GM19455 (cell line): ENCODE data around the gene CREB5.

Source experiments
- ATAC-seq: cut with Tn5 transposase; IDR thresholded peaks from one replicate; pipeline ENCODE4 v1.9.1; 2021; ENCODE audit not compliant: unreplicated experiment

CREB5 gene

DNA sequence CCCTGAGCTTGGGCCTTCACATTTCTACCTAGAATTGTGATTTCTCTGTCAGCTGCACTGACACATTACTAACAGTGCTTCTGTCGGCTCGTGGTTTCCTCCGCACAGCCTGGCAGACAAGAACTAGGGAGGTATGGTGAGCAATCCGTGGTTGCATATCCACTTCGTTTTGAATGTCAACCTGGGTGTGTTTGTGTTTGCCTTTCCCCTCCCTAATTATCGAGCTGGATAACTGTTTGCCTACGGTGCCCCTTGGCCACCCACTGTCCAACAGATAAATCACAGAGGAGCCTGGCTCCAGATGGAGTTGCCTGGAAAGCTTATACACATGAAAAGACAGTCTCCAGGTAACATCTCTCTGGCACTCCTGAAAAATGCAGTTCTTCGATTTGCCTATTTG lies 317.0 kb downstream of the CREB5 start:
- no peak for ATAC-seq

DNA sequence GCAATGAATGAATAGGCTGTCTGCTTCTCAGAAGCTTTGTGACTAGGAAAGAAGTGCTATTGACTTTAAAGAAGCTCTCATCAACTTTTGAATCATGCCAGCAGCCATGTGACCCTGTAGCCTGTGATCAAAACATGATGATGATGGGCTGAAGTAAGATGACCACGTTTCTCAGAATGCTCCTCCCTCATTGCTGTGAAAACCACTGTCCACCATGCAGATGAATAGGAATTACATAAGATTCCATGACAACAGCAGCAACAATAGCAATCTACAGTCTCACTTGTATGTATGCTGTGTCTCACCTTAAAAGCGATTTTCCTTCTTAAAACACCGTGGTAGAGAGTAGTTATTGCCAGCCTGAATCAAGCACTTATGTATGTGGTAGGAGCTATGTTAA lies 317.4 kb downstream of the CREB5 start:
- ATAC-seq, result no peak

DNA sequence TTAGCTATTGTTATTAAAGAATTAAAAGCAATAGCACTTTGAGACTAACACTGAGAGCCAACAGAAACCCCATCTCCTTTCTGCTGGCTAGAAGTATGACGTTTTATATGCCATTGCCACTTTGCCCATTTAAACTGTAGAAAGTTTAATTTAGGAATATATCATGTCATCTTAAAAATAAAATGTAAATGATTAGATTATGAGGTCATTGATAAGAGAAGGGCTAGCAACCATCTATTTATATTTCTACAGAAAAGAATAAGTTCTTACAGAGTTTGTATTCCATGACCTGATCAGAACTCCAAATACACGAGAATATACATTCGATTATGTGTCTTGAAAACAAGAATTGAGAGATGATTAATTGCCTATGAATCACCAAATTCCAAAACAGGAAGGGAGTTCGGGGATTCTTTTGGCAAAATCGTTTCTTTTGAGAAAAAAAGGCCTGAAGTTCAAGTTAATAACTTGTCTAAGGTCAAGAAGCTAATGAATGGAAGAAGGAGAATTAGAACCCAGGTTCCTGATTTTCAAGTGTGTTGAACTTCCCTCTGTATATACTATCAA lies 318.9 kb downstream of the CREB5 start:
- no peak for ATAC-seq

DNA sequence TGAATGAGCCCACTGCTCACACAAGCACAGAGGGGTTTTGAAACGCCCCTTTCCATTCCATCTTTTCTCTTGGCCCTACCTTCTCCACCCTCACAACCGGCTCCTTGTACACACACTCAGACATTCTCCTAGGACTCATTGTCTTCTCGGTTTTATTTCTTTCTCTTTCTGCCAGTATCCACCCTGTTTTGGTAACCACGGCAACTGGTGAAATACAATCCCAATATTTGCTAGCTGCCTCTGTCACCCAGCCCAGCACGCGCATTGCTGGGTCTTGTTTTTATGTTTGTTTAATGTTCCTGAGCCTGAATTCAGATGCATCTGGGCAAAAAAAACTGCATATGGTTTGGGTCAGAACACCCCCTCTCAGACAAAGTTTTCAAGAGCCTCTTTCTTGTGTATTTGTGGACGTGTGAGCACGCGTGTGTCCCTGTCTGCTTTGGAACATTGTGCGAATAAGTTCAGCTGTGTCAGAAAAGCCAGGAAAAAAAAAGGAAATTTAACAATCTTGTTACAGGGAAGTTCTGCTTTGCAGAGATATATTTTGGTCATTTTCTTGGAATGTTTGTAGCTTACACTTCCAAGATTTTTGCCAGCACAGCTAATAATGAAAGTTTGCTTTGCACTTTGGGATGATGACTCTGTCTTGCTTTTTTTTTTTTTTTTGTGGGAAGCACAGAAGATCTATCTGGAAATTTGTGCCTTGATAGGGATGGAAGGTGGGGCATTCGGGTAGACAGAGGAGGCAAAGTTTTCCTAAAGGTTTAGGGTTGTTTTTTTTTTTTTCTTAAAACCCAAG lies 320.0 kb downstream of the CREB5 start:
- ATAC-seq, result no peak

DNA sequence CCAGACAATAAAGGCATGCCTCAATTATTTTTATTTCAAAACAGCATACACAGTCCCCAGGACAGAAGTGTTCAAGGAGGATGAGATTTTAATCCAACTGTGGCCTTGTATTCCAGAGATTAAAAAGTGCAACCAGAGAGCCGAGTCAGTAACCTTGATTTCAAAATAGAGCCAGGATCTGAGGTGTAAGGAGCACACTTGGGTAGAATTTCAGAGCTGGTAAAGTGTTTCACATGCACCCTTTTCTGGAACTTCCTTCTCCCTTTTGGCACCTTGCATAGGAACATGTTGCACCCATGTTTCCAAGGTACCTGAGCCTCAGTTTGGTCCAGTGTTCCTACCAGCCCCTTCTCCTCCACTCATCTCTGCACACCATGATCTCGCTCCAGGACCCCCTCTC lies 320.7 kb downstream of the CREB5 start:
- no peak for ATAC-seq

DNA sequence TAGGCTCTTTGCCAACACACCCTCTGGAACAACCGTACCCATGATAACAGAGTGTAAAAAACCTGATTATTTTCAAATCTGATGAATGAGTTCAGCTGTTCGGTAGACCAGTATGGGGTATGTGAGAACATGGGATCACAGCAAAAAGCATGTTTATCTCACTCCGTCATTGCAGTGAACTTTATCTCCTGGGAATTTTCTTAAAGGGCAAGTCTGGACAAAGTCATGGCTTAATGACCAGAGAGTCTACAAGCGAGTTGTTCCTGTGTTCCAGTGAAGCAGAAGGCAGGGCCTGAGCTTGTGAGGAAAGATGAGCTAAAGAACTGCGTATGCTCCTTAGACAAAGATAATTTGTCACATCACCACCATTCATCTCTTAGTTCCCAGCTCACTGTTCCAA lies 326.1 kb downstream of the CREB5 start:
- no peak for ATAC-seq

DNA sequence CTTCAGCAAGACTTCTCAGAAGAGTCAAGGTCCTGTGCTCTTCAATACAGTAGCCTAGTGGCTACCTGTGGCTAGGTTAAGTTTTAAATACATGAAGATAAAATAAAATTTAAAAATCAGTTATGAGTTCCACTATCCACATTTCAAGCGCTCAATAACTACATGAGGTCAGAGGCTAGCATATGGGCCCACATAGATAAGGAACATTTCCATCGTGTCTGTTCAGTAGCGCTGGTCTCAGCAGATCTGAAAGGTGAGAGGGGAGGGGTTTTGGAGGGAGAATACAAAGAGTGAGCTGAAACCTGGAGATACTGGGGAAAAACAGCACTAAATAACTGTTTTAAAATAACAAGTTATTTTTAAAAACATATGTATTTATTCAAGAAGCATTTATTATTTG lies 326.8 kb downstream of the CREB5 start:
- ATAC-seq, result no peak

DNA sequence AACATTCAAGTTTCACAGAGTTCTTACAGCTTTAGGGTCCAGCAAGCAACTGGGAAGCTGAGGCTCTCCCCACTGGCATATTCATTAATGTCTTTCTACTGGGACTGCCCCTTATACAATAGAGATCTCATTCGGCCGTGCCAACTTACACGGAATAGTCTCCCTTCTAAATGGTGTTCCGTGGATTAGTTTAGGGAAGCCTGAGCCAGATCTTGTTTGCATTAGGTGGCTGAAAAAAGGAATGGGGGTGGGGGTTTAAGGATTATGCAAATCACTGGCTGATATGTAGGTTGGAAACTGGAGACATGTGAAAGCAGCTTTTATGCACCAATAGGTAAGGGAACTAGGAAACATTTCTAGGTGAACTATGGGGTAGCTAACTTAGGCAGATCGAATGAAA lies 327.5 kb downstream of the CREB5 start:
- ATAC-seq, result no peak

DNA sequence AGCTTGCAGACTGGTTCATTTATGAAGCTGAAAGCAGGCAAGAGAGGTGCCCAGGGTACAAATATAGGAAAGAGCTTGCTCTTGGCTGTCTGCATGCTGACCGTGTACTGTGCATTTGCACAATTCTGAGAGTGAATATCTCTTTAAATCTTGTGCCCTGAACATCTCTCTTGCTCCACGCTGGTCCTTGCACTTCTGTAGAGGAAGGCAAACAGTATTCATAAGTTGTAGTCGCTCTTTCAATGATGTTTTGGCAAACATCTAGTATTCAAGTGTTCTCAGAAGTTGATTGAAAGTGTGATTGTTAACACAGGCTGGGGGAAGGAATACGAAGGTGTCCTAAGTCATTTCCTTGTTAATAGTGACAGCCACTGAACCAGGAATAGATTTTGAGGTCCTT lies 332.6 kb downstream of the CREB5 start:
- ATAC-seq, result no peak

DNA sequence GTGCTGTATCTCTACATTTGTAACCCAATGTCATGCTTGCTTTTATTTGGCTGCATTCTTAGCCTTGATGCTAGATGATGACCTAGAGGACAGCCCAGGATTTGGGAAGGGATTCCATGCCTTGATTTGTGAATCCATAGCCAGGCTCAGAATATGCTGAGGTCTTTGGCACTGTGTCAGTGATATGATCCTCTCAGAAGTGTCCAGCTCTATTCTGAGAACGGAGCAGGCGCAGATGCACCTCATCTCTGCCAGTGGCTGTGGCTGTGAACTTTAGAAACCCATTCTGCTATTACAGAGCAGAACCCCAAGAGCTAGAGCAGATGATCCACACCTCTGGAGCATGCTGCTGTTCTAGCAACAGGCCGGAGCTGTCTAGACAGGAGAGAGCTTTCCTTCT lies 333.0 kb downstream of the CREB5 start:
- ATAC-seq, result no peak

DNA sequence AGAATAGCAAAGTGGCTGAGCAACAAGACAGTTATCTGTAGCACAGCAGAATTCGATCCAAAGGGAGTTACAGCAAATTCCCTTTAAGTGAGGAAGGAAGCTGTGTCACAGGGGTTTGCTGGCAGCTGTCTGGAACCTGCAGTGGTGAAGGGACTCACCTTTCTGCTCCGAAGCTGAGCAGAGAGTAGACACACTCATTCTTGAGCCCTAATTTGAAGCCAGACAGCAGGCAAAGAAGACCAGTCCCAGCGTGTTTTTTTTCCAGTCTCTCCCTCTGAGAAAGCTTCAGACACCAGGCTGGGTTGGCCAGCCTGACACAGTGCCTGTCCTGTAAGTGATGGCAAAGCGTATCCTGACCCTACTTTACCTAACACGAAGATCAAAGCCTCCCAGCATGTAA lies 335.1 kb downstream of the CREB5 start:
- ATAC-seq, result no peak

DNA sequence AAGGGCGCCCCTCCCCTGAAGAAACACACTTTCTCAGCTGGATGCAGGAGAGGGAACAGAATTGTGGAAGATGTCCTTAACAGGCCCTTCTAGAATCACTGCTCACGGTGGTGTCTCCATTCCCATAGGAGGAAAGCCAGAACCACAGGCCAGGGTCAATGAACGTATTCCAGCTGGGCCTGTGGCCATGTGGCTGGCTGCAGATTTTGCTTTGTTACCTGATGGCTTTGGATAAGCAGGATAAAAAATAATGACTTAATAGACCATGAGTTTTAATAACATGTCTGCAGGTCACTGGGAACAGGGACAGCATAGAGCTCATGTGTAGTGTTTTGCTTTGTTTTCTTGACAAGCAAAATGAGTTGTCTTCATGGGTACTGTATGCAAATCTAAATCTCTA lies 335.5 kb downstream of the CREB5 start:
- ATAC-seq, result no peak

DNA sequence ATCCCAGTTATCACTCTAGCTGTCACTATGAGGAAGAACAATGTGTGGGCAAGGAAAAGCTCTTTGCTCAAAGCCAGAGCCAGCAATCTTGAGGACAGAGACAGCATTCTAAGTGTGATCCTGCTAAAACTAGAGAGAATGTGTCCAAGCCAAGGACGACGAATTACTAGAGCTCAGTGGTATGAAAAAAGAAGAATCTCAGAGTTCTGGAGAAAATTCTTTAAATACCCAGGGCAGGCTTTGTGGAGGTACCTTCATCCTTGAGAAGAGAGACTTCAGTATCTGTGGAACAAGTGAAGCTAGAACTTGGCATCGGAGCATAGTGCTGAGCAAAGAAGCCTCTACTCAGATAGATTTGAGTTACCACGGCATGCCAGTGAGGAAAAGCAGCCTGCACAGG lies 336.0 kb downstream of the CREB5 start:
- no peak for ATAC-seq

DNA sequence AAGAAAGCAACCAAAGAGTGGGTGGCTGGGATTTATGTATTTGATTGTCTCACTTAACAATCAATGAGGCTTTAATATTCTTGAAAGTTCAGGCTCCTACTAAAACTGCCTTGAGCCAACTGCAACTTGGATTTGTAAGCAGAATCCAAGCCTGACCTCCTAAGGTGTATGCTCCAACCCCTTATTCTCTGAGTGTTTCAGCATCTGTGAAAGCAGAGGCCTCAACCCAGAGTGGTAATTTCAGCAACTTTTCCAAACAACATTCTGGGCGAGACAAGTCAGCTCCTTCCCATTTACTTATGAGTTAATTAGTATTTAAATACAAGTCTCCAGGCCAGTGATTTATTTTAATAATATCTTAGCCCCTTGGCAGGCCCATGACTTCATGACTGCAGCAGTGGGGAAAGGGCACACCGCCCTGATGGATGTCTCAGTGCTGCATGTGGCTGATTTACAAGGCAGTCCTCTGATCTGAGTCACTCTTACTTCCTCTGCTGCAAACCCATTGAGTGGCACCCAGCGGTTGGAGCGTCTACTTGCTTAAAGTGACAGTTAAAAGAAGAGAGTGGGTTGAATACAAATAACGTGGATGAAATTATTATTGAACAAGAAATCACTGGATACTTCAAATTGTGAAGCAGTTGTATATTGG lies 336.7 kb downstream of the CREB5 start:
- ATAC-seq, result peak; percentile 61

DNA sequence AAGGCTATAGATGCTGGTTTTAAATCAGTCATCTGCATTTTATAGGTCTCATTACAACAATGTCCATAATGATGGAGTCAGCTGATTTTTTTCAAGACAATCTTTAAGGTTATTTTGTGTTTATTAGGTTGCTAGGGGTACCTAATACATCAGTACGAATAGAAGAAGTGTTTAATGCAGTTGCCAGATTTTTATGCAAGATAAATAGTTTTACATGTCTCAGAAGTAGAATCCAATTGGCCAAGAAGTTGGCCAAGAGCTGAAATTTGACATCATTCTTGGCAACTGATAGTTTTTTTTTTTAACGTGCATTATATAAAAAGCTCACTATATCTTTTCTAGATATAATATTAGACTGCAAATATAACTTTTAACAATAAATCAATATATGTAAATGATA lies 337.3 kb downstream of the CREB5 start:
- ATAC-seq, result no peak

DNA sequence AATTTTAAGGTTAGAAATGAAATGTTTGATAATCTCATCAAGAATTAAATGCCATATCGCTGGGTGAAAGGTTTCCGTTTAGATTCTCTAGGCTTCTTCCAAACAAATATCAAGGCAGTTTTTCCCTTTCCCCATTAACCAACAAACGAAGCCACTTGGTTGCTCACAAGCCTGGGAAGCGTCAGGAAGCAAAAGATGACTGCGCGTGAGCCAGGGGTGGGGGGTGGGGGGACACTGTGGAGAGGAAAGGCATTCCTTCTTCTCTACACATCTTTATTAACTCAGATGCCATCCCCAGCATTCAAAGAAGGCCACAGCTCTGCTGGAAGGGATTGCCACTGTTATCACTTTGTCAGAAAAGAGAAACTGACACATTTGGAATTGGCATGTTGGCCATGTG lies 338.7 kb downstream of the CREB5 start:
- no peak for ATAC-seq

DNA sequence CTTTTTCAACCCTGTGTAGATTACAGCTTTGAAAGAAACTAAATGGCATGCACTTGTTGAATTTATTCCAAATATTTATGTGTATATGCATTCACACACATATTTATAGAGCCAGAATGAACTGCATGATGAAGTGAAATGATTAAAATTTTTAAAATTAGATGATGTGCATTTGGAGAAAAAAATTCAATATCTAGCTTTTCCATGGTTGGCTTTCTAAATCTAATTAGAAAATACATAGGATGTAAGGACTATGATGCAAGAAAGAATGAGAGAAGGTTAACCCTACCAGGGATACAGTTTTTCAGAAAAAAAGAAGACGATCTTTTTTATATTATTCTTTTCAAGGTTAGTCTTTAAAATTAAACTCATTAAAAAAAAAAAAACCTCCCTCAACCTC lies 341.3 kb downstream of the CREB5 start:
- no peak for ATAC-seq

DNA sequence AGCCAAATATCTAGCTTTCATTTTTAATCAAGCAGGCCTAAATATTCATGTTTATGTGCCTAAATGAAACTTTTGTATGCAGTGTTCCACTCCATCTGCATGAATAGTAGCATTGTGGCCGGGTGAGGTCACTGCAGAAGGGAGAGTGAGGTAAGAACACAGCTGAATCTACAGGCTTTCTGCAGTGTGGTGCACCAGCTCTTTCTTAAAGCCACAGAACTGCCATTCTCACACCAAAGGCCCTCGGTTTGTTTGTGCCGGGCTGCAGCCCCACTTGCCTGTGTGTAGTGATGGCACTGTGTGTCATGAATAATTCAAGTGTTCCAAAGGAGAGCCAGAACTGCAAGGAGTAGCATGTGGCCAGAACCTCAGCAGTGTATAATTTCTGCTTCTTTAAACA lies 341.7 kb downstream of the CREB5 start:
- ATAC-seq, result no peak

DNA sequence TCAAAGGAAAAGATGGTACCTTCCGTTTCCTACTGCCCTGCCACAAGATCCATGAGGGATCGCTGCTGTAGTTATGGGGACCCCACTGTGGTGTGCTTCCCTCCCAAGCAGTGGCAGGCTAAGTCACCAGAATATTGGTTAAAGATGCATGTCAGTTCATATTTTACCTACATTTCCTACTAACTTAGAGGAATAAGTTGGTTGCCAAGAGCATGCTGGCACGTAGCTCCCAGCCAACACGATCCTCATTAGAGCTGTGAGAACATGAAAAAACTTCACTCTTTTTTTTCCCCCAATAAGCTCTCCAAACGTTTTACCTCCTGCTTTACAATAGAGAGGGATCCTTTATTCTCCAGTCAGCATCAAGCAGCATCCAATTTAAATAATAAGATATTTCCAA lies 342.1 kb downstream of the CREB5 start:
- ATAC-seq, result no peak

DNA sequence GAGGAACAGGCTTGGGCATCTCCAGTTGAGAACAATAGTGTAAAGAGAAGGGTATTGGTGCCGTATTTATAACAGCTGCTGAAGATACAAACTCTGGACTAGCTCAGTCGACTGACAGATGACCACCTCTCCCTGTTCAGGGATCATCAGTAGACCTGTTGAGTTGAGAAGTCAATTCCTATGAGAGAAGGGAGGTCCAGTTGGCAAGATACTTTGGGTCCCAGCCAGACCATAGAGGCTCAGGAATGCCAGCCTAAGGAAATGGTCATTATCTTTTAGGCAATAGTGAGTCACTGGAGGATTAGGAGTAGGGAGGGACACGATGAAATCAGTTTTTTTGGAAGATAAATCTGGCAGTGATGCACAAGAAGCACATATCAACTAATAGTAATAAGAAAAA lies 342.9 kb downstream of the CREB5 start:
- ATAC-seq, result no peak

DNA sequence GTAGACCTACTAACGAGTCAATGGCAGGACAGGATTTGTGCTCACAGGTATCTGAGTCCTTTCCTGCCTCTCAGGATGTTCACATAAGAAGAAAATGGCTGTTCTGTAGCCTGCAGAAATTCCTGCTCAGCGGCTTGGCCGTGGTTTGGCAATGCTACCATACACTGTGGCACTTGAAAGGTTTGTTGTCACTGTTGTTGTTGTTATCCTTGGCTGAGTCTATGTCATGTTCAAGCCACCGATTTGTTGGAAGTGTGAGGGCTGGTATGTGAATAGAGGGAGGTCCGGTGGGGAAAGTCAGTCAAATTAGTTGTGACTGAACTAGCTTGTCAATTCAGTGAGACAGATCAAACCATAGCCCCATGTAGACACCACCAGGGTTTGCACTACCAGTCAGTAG lies 345.9 kb downstream of the CREB5 start:
- ATAC-seq, result no peak

DNA sequence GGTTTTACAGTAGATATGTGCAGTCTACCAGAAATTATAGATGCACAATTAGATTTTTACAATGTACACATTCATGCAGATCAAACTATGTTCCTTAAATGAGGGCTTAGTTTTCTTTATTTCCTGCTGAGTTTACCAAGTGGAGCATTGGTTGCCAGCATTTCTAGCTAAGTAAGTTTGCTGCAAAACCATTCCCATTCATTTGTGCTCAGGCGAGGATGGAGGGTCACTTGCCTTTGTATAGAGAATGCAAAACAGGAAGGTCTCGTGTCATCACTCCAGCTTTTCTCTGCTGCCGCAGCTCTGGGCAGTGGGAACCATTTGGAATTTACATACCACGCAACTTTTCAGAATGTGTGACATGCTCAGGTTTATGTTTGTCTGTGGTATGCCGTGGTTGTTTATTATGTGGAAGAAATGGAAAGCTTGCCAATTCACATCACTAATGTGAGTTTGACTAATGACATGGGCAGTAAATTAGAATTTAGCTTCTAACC lies 347.2 kb downstream of the CREB5 start:
- ATAC-seq, result no peak
